Tibial artery (tissue), 4 donors: Measurements from ENCODE around the gene PCED1B.

Experiments used
- DNase-seq, 2 donors: peaks; one replicate each; pipeline ENCODE4 v3.0.0-alpha.2; 2019
- H3K27ac ChIP-seq, 2 donors: fragments of 200-600 bp; sonication (generic) in 1 of 2; 1 replicate in 1 of 2; 2 replicates in 1 of 2; pipeline ENCODE4 v1.5.1; 2018 to 2019; ENCODE audit warnings: mild to moderate bottlenecking in 1 of 2
- H3K27me3 ChIP-seq, 2 donors: fragments of 200-600 bp; sonication (generic) in 1 of 2; one replicate each; pipeline versions ENCODE4 v1.5.1 to v1.6.0; 2016 to 2019
- H3K36me3 ChIP-seq, 3 donors: fragments of 200-600 bp; sonication (generic) in 2 of 3; one replicate each; pipeline ENCODE4 v1.5.1; 2016 to 2019; ENCODE audit warnings: mild to moderate bottlenecking in 2 of 3
- H3K4me1 ChIP-seq, 4 donors: fragments of 200-600 bp; sonication (generic) in 2 of 4; 1 replicate in 3 of 4; 2 replicates in 1 of 4; pipeline ENCODE4 v1.5.1; 2016 to 2019
- H3K4me3 ChIP-seq, 2 donors: fragments of 200-600 bp; sonication (generic) in 1 of 2; 1 replicate in 1 of 2; 2 replicates in 1 of 2; pipeline ENCODE4 v1.5.1; 2018 to 2019; ENCODE audit warnings: mild to moderate bottlenecking in 2 of 2
- H3K9me3 ChIP-seq, 3 donors: fragments of 200-600 bp; sonication (generic) in 1 of 3; one replicate each; pipeline ENCODE4 v1.5.1; 2016 to 2019
- intact Hi-C: fragments of 100-400 bp; cut with DNase I; formaldehyde crosslinking; loops from one replicate; pipeline ENCODE4 v1.15.0; 2023; ENCODE audit warnings: low total_unique reads
- TF ChIP-seq, protein P1 (sequence below), 2 experiments: fragments of 200-600 bp in 1 of 2; fragments of 450-650 bp in 1 of 2; IDR thresholded peaks; one replicate each; pipeline ENCODE4 v1.5.1; 2017 to 2019; ENCODE audit warnings: antibody characterized with exemption in 2 of 2, mild to moderate bottlenecking in 1 of 2, moderate library complexity in 1 of 2

The PCED1B gene

DNA sequence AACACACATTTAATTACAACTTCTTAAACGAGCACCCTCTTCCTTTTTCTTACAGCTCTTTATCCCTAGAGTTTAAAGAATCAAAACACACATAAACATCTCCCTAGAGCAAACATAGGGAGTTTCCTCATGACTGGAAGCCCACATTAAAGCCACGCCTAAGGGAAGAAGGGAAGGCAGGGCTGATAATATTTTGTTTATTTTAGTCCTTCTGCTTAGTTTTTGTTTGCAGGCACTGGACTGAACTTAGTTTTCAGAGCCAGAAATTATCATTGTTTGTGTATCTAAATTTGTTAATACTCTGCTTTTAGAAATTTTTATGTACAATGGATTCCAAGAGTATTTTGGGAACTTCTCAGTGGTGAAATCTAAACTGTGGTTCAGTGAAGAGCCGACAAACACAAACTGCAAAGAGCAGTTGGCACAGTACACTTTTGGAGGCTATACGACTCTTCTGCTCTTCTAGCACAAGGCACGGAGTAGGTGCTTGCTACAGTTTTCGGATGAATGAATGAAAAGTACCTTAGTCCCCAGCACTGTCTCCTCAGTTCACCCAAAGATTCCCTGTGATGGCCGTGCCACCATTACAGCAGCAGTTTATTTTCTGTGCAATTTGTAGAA is 18.0 kb downstream of the PCED1B start:
- Histone ChIP-seq H3K4me1 (peaks cover 0 to 85% (median 19%) of the 10 kb centered on the region in 4 donors), H3K9me3 (no peaks in the 10 kb centered on the region), H3K36me3 (no peaks in the 10 kb centered on the region), H3K27me3 (no peaks in the 10 kb centered on the region), H3K4me3 (peak overlapping the region; percentile 21 to 31), H3K27ac (peak overlapping the region; percentile 77 to 85)
- TF ChIP-seq, protein P1, sequence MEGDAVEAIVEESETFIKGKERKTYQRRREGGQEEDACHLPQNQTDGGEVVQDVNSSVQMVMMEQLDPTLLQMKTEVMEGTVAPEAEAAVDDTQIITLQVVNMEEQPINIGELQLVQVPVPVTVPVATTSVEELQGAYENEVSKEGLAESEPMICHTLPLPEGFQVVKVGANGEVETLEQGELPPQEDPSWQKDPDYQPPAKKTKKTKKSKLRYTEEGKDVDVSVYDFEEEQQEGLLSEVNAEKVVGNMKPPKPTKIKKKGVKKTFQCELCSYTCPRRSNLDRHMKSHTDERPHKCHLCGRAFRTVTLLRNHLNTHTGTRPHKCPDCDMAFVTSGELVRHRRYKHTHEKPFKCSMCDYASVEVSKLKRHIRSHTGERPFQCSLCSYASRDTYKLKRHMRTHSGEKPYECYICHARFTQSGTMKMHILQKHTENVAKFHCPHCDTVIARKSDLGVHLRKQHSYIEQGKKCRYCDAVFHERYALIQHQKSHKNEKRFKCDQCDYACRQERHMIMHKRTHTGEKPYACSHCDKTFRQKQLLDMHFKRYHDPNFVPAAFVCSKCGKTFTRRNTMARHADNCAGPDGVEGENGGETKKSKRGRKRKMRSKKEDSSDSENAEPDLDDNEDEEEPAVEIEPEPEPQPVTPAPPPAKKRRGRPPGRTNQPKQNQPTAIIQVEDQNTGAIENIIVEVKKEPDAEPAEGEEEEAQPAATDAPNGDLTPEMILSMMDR (IDR thresholded peaks at IDR 0.05) = no peak
- intact Hi-C loops = no loop called here
- DNase-seq = no peak

DNA sequence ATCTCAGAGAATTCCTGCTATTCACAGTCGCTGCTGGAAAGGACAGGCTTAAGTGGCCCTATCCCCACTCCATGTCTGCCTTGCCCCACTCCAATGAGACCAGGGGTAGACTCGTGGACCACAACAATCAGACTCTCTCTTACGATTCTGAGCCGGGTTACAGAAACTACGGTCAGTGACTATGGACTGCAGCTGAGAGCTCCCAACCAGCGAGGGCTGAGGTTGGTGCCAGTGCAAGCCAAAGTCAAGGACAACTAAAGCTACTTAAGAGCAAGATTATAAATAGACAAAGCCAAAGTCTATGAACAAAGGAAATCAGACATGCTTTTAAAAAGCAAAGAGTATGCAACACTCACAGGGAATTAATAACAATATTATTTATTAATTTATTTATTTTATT is 18.7 kb downstream of the PCED1B start:
- Histone ChIP-seq H3K27me3 (no peaks in the 10 kb centered on the region), H3K36me3 (no peaks in the 10 kb centered on the region), H3K27ac (peak overlapping the region; percentile 77 to 85), H3K9me3 (no peaks in the 10 kb centered on the region), H3K4me3 (peak overlapping the region; percentile 21 to 31), H3K4me1 (peaks cover 0 to 87% (median 19%) of the 10 kb centered on the region in 4 donors)
- intact Hi-C loops = no loop called here
- TF ChIP-seq, protein P1 (IDR thresholded peaks at IDR 0.05) = no peak
- DNase-seq = no peak

DNA sequence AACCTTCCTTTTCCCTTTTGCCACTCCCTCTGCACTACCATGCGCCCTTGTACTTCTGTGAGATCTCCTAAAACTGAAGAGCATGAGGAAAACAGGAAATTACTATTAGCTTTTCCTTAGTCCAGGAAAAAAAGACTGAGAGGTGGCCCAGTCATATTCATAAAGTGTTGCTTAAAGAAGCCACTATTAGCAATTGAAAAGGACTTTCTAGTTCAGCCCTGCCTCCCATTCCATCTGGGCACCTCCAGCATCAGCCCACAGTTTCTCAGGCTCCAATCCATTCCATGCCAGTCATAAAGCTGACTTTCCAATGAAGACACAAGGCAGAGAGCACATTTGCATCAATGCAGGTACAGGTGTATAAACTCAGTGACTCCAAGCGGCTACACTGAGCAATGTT is 20.2 kb downstream of the PCED1B start:
- Histone ChIP-seq H3K4me1 (peaks cover 0 to 94% (median 28%) of the 10 kb centered on the region in 4 donors), H3K27me3 (no peaks in the 10 kb centered on the region), H3K27ac (peak overlapping the region; percentile 77 to 85), H3K9me3 (no peaks in the 10 kb centered on the region), H3K36me3 (no peaks in the 10 kb centered on the region), H3K4me3 (no peak overlapping the region)
- no peak for DNase-seq
- TF ChIP-seq, protein P1 (IDR thresholded peaks at IDR 0.05) = no peak
- intact Hi-C loops = no loop called here

DNA sequence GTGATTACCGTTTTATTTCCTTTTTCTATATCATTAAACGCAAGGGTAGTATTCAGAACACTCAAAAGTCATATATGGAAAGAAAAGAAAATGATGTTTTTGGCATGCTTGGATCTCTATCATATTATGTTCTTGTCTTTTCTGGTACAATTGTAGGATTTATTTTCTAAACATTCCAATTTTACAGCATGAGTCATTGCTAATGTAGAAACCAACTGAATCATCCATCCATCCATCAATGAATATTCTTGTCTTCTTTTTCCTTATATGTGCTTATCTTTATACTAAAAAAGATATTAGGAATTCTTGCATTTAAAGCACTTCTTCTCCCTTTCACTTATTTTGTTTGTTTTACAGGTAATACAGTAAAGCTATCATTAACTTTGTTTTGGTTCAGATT is 20.7 kb downstream of the PCED1B start:
- H3K4me3 ChIP-seq = no peak overlapping the region
- TF ChIP-seq, protein P1 (IDR thresholded peaks at IDR 0.05) = no peak
- H3K27me3 ChIP-seq = no peaks in the 10 kb centered on the region
- intact Hi-C loops = no loop called here
- H3K27ac ChIP-seq = peak overlapping the region; percentile 77 to 85
- H3K36me3 ChIP-seq = no peaks in the 10 kb centered on the region
- peaks cover 0 to 94% (median 32%) of the 10 kb centered on the region in 4 donors for H3K4me1 ChIP-seq
- DNase-seq = no peak
- no peaks in the 10 kb centered on the region for H3K9me3 ChIP-seq

DNA sequence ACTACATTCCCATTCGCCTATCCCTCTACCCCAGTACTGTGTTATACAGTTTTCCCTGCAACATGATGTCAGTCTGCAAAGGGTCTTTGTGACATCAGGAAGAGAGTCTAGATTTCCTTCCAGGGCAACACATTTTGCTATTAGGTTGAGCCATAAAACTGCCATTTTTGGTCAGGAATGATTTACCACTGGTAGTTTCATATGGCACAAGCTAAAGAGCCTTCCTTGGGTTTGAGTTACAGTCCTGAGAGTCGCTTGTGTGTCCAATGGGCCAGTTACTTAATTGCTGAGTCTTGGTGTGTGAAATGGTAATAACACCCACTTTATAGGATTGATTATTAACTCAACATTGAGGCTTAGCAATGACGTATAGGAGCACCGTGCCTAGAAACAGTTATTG is 23.0 kb downstream of the PCED1B start:
- H3K36me3 ChIP-seq = no peaks in the 10 kb centered on the region
- no peaks in the 10 kb centered on the region for H3K9me3 ChIP-seq
- DNase-seq = no peak
- no peaks in the 10 kb centered on the region for H3K27me3 ChIP-seq
- H3K4me1 ChIP-seq = peaks cover 0 to 89% (median 38%) of the 10 kb centered on the region in 4 donors
- intact Hi-C loops = no loop called here
- peak overlapping the region; percentile 77 to 85 for H3K27ac ChIP-seq
- TF ChIP-seq, protein P1 (IDR thresholded peaks at IDR 0.05) = no peak
- no peak overlapping the region for H3K4me3 ChIP-seq
